ENCODE results near the gene LGR5. TPM values are rescaled to one million over a fixed set of nuclear protein-coding genes. Genes with fewer than 3 reads are reported as not detected.

LGR5 gene
- polyA plus RNA-seq, 3 donors: 0.03 to 0.16 TPM; not detected in 1

- 52 to 95% (median 94%) methylated on average over 4 of the region's 4 CpGs for WGBS, 3 donors
- no peak overlapping the region for H3K27ac ChIP-seq (ENCODE audit: low read depth, low read length)
Measured at GRCh38 chr12:71607494-71608330, 168.1 kb downstream of the LGR5 start.

- 57 to 84% (median 62%) methylated on average over 6 of the region's 6 CpGs for WGBS, 3 donors
- H3K27ac ChIP-seq (ENCODE audit: low read depth, low read length): no peak overlapping the region
Measured at GRCh38 chr12:71610031-71610795, 170.6 kb downstream of the LGR5 start.

GRCh38 chr12:71621938-71622337 lies 182.3 kb downstream of the LGR5 start:
- no peak overlapping the region for H3K27ac ChIP-seq (ENCODE audit: low read depth, low read length)
- WGBS, 3 donors: 94 to 100% (median 96%) methylated on average over 1 of the region's 1 CpG

- no peak overlapping the region for H3K27ac ChIP-seq (ENCODE audit: low read depth, low read length)
- 84 to 96% (median 94%) methylated on average over 2 of the region's 2 CpGs for WGBS, 3 donors
Measured at GRCh38 chr12:71625476-71625875, 185.9 kb downstream of the LGR5 start.

GRCh38 chr12:71626098-71626497 lies 186.5 kb downstream of the LGR5 start:
- whole genome bisulfite sequencing, 3 donors: 36 to 55% (median 37%) methylated on average over 5 of the region's 5 CpGs
- no peak overlapping the region for H3K27ac ChIP-seq (ENCODE audit: low read depth, low read length)

GRCh38 chr12:71626768-71627167 lies 187.2 kb downstream of the LGR5 start:
- H3K27ac ChIP-seq (ENCODE audit: low read depth, low read length): no peak overlapping the region
- WGBS, 3 donors: 26 to 76% (median 72%) methylated on average over 3 of the region's 3 CpGs

- no peak overlapping the region for H3K27ac ChIP-seq (ENCODE audit: low read depth, low read length)
- WGBS, 3 donors: 73 to 96% (median 94%) methylated on average over 2 of the region's 2 CpGs
Measured at GRCh38 chr12:71627438-71628002, 187.9 kb downstream of the LGR5 start.

Other genes starting within 250 kb of the LGR5 start
- 10 to 100 TPM in 1 of 3 donors, 1 to 10 TPM in 2; 9.0 to 15.9 (median 9.0) TPM for gene ZFC3H1, start 224.1 kb downstream of the LGR5 start, polyA plus RNA-seq
- gene THAP2, start 224.5 kb downstream of the LGR5 start, polyA plus RNA-seq: 10 to 100 TPM in 1 of 3 donors, 1 to 10 TPM in 2; 1.6 to 20.6 (median 6.2) TPM
- 10 to 100 TPM in 1 of 3 donors, 1 to 10 TPM in 2; 5.8 to 11.0 (median 8.0) TPM for gene TMEM19, start 246.3 kb downstream of the LGR5 start, polyA plus RNA-seq